OCI-LY1 (cell line): ENCODE data around the gene CEP85L.

Experiments used
- H2AFZ ChIP-seq: fragments of 200-600 bp; sonication (generic), shearing (Covaris generic); 2 replicates; pipeline ENCODE4 v1.6.0; 2014; ENCODE audit warnings: antibody characterized with exemption, mild to moderate bottlenecking, low read length
- H3F3A ChIP-seq: fragments of 200-600 bp; sonication (generic), shearing (Covaris generic); 2 replicates; pipeline ENCODE4 v1.6.0; 2014; ENCODE audit warnings: mild to moderate bottlenecking, antibody characterized with exemption, low read length, moderate library complexity; ENCODE audit not compliant: insufficient read depth
- H3K27ac ChIP-seq: fragments of 200-600 bp; sonication (generic); 2 replicates; pipeline ENCODE4 v1.5.1; 2014; ENCODE audit warnings: low read length, mixed run types, mild to moderate bottlenecking, low read depth; ENCODE audit not compliant: poor library complexity, severe bottlenecking
- H3K27me3 ChIP-seq: fragments of 200-600 bp; sonication (generic); 2 replicates; pipeline ENCODE4 v1.6.0; 2014; ENCODE audit warnings: antibody characterized with exemption, mild to moderate bottlenecking, low read length, moderate library complexity; ENCODE audit not compliant: insufficient read depth
- H3K36me3 ChIP-seq: fragments of 200-600 bp; sonication (generic); 2 replicates; pipeline ENCODE4 v1.6.1; 2014; ENCODE audit warnings: mild to moderate bottlenecking, antibody characterized with exemption, low read length, moderate library complexity, mixed read lengths; ENCODE audit not compliant: insufficient read depth
- H3K4me1 ChIP-seq: fragments of 200-600 bp; sonication (generic); 2 replicates; pipeline ENCODE4 v1.5.1; 2014; ENCODE audit warnings: mild to moderate bottlenecking, low read length, moderate library complexity; ENCODE audit not compliant: insufficient read depth, severe bottlenecking
- H3K4me2 ChIP-seq: fragments of 200-600 bp; sonication (generic), shearing (Covaris generic); 2 replicates; pipeline ENCODE4 v1.6.1; 2014; ENCODE audit warnings: low read length
- H3K4me3 ChIP-seq: fragments of 200-600 bp; sonication (generic); 2 replicates; pipeline ENCODE4 v1.5.1; 2014; ENCODE audit warnings: low read length, low read depth, mild to moderate bottlenecking, mixed read lengths; ENCODE audit not compliant: poor library complexity, severe bottlenecking
- H3K79me2 ChIP-seq: fragments of 200-600 bp; shearing (Covaris generic); 2 replicates; pipeline ENCODE4 v1.6.1; 2016; ENCODE audit warnings: mixed run types, low read length, mixed read lengths; ENCODE audit not compliant: insufficient read depth
- H3K9ac ChIP-seq: fragments of 200-600 bp; sonication (generic), shearing (Covaris generic); 2 replicates; pipeline ENCODE4 v1.6.1; 2014; ENCODE audit warnings: mild to moderate bottlenecking, low read length, mixed read lengths
- H3K9me2 ChIP-seq: fragments of 200-600 bp; sonication (generic), shearing (Covaris generic); 2 replicates; pipeline ENCODE4 v1.6.1; 2014; ENCODE audit warnings: low read depth, mild to moderate bottlenecking, low read length, mixed read lengths
- H3K9me3 ChIP-seq: fragments of 200-600 bp; shearing (Covaris generic); 2 replicates; pipeline ENCODE4 v1.6.1; 2014; ENCODE audit warnings: low read length, mixed read lengths
- H4K20me1 ChIP-seq: fragments of 200-600 bp; sonication (generic), shearing (Covaris generic); 2 replicates; pipeline ENCODE4 v1.6.0; 2016; ENCODE audit warnings: mild to moderate bottlenecking, low read length; ENCODE audit not compliant: insufficient read depth
- CTCF ChIP-seq: fragments of 200-600 bp; sonication (generic), shearing (Covaris generic); IDR thresholded peaks from 2 replicates; pipeline ENCODE4 v1.5.1; 2017; ENCODE audit warnings: mild to moderate bottlenecking, antibody characterized with exemption, low read length, moderate library complexity, mixed read lengths
- EZH2 ChIP-seq: fragments of 200-600 bp; sonication (generic), shearing (Covaris generic); IDR thresholded peaks from 2 replicates; pipeline ENCODE4 v1.8.0; 2017; ENCODE audit warnings: borderline replicate concordance, mixed run types, mild to moderate bottlenecking, antibody characterized with exemption, low read length, moderate library complexity, mixed read lengths

Gene CEP85L

GRCh38 chr6:118580585-118581419 is 70.6 kb downstream of the CEP85L start:
- Histone ChIP-seq H3K27ac (no peak overlapping the region), H3K79me2 (no peaks in the 10 kb centered on the region), H3K9ac (no peak overlapping the region), H3K4me3 (no peak overlapping the region), H4K20me1 (no peaks in the 10 kb centered on the region), H3K4me1 (no peaks in the 10 kb centered on the region), H3K9me3 (peaks cover 9% of the 10 kb centered on the region; the same call in 1 of the 2 replicates), H3K27me3 (no peaks in the 10 kb centered on the region), H3F3A (no peaks in the 10 kb centered on the region), H3K9me2 (no peaks in the 10 kb centered on the region), H3K36me3 (no peaks in the 10 kb centered on the region), H2AFZ (no peak overlapping the region), H3K4me2 (no peak overlapping the region)
- no peak for TF ChIP-seq EZH2
- peak; percentile 77 for TF ChIP-seq CTCF

GRCh38 chr6:118579786-118580185 is 71.6 kb downstream of the CEP85L start:
- Histone ChIP-seq H3F3A (no peaks in the 10 kb centered on the region), H3K4me1 (no peaks in the 10 kb centered on the region), H3K27ac (no peak overlapping the region), H3K9me3 (peaks cover 15% of the 10 kb centered on the region), H2AFZ (no peak overlapping the region), H3K9me2 (no peaks in the 10 kb centered on the region), H3K4me3 (no peak overlapping the region), H3K27me3 (no peaks in the 10 kb centered on the region), H3K4me2 (no peak overlapping the region), H4K20me1 (no peaks in the 10 kb centered on the region), H3K9ac (no peak overlapping the region), H3K79me2 (no peaks in the 10 kb centered on the region), H3K36me3 (peaks cover 2% of the 10 kb centered on the region; the same call in 1 of the 2 replicates)
- TF ChIP-seq EZH2 (no peak), CTCF (no peak)

DNA sequence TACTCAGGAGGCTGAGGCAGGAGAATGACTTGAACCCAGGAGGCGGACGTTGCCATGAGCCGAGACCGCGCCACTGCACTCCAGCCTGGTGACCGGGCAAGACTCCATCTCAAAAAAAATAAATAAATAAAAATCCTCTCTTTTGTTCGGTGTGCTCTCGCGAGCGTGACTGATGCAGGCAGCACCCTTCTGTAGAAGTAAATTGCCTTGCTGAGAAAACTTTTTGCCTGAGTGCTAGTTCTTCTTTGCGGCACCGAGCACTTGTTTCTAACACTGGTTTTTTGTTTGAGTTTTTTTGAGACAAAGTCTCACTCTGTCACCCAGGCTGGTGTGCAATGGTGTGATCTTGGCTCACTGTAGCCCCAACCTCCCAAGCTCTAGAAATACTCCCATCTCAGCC is 72.8 kb downstream of the CEP85L start:
- peaks cover 24% of the 10 kb centered on the region for H3K9me3 ChIP-seq
- peaks cover 6% of the 10 kb centered on the region; the same call in 1 of the 2 replicates for H3K36me3 ChIP-seq
- H3K4me2 ChIP-seq: no peak overlapping the region
- H3K27me3 ChIP-seq: no peaks in the 10 kb centered on the region
- no peaks in the 10 kb centered on the region for H3F3A ChIP-seq
- TF ChIP-seq EZH2 (no peak), CTCF (no peak)
- no peak overlapping the region for H3K27ac ChIP-seq
- no peak overlapping the region for H2AFZ ChIP-seq
- H3K4me1 ChIP-seq: no peaks in the 10 kb centered on the region
- no peaks in the 10 kb centered on the region for H4K20me1 ChIP-seq
- H3K4me3 ChIP-seq: no peak overlapping the region
- no peaks in the 10 kb centered on the region for H3K9me2 ChIP-seq
- H3K9ac ChIP-seq: no peak overlapping the region
- H3K79me2 ChIP-seq: no peaks in the 10 kb centered on the region
